Right lobe of liver (tissue), 6 donors: ENCODE data around the gene TRMT10A. TPM values are rescaled to one million over a fixed set of nuclear protein-coding genes. Genes with fewer than 3 reads are reported as not detected.

Source experiments
- ATAC-seq, 4 donors: fragments of 200-7000 bp; cut with Tn5 transposase; one replicate each; pipeline ENCODE4 v1.9.1; 2020; ENCODE audit warnings: mild to moderate bottlenecking in 4 of 4, moderate library complexity in 4 of 4
- DNase-seq, 3 donors: peaks; one replicate each; pipeline ENCODE4 v3.0.0-alpha.2; 2020
- H3K27ac ChIP-seq, 3 donors: fragments of 200-600 bp; one replicate each; pipeline ENCODE4 v1.8.0; 2022
- H3K27me3 ChIP-seq, 2 donors: fragments of 200-600 bp; one replicate each; pipeline ENCODE4 v1.8.0; 2022
- H3K36me3 ChIP-seq, 4 donors: fragments of 200-600 bp; sonication (generic) in 1 of 4; one replicate each; pipeline versions ENCODE4 v1.5.1 to v1.8.0; 2017 to 2022; ENCODE audit warnings: control low read depth in 1 of 4
- H3K4me1 ChIP-seq, 4 donors: fragments of 200-600 bp; sonication (generic) in 1 of 4; one replicate each; pipeline versions ENCODE4 v1.5.1 to v1.8.0; 2017 to 2022; ENCODE audit warnings: control low read depth in 1 of 4
- H3K4me3 ChIP-seq, 3 donors: fragments of 200-600 bp; one replicate each; pipeline ENCODE4 v1.8.0; 2022
- H3K9me3 ChIP-seq, 4 donors: fragments of 200-600 bp; sonication (generic) in 1 of 4; one replicate each; pipeline versions ENCODE4 v1.5.1 to v1.8.0; 2017 to 2022; ENCODE audit warnings: control low read depth in 1 of 4
- CTCF ChIP-seq, 4 donors: fragments of 200-600 bp in 3 of 4; fragments of 450-650 bp in 1 of 4; IDR thresholded peaks; one replicate each; pipeline versions ENCODE4 v1.5.1 to v1.8.0; 2016 to 2022; ENCODE audit warnings: antibody characterized with exemption in 4 of 4, mild to moderate bottlenecking in 2 of 4
- POLR2A ChIP-seq: fragments of 450-650 bp; IDR thresholded peaks from one replicate; pipeline ENCODE4 v1.6.1; 2017; ENCODE audit warnings: antibody characterized with exemption, mild to moderate bottlenecking
- WGBS: methylation state at CpG from one replicate; pipeline ENCODE4 v1.1.6; 2018; ENCODE audit warnings: low coverage, low lambda C conversion rate; ENCODE audit not compliant: insufficient coverage; ENCODE audit errors: missing lambda C conversion rate; 5-methylcytosine and 5-hydroxymethylcytosine counted together
- intact Hi-C, 2 donors: fragments of 100-400 bp; cut with DNase I; formaldehyde crosslinking; loops; one replicate each; pipeline versions ENCODE4 v1.11.2 to v1.14.1; 2022
- total RNA-seq, 6 experiments: library from RNA; depleted of rRNA in 2 of 6; stranded (reverse); fragments of >200 nt in 2 of 6; fragmentation: NEBNext Ultra II Directional in 3 of 6; extraction: Animal tissue kit (Norgen Biotek cat#: 25700) in 3 of 6; gene quantifications; one replicate each; pipeline versions ENCODE4 v1.1.0 to v1.2.4, GENCODE V29; 2016 to 2023
- donor health status: DM: no; HTN: yes; CAD: no.
- donor health status: DM: no; HTN: no; CAD: no.
- donor health status: DM: no; HTN: no; CAD: no.
- donor health status: DM: no; HTN: yes; CAD: no.
- donor health status: DM: no; HTN: yes; CAD: no.

Gene TRMT10A
- total RNA-seq, 6 experiments from 2014 or later = 3.5 to 6.5 (median 4.0) TPM

GRCh38 chr4:99571883-99572282 lies 8.0 kb upstream of the TRMT10A start:
- ATAC-seq = no peak
- Histone ChIP-seq H3K4me3 (peak overlapping the region in 2 of 3 donors; percentile 6 to 22), H3K4me1 (peaks cover 0 to 27% (median 5%) of the 10 kb centered on the region in 4 donors), H3K36me3 (no peaks in the 10 kb centered on the region), H3K9me3 (no peaks in the 10 kb centered on the region), H3K27ac (peak overlapping the region in 2 of 3 donors; percentile 75 to 77), H3K27me3 (no peaks in the 10 kb centered on the region)
- 15% methylated on average over 1 of the region's 1 CpG for WGBS
- intact Hi-C loops = no loop called here
- TF ChIP-seq POLR2A (no peak), CTCF (IDR thresholded peaks at IDR 0.05) (no peak)
- DNase-seq = no peak

- H3K27me3 ChIP-seq = no peaks in the 10 kb centered on the region
- ATAC-seq (no peak), DNase-seq (no peak)
- no peak overlapping the region for H3K27ac ChIP-seq
- H3K36me3 ChIP-seq = no peaks in the 10 kb centered on the region
- no peak overlapping the region for H3K4me3 ChIP-seq
- intact Hi-C loops = no loop called here
- no peaks in the 10 kb centered on the region for H3K9me3 ChIP-seq
- TF ChIP-seq CTCF (IDR thresholded peaks at IDR 0.05) (no peak), POLR2A (no peak)
- H3K4me1 ChIP-seq = peaks cover 0 to 8% (median 2%) of the 10 kb centered on the region in 4 donors
Measured at GRCh38 chr4:99564921-99565320, 1.1 kb upstream of the TRMT10A start.

DNA sequence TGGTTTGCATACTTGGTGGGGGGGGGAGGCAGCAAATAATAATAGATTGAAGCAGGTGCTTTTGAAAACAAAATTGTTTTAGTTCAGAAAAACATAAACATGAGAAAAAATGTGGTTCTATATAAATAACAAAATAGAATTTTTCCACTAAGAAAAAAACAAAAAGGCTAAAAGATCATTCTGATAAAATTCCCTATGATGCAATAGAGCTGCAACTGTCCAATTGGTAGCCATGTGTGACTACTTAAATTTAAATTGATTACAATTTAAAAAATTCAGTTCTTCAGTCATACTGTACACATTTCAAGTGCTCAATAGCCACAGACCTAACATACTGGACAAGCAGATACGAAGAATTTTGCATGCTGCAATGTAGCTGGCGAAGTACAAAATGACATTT lies 11.0 kb downstream of the TRMT10A start:
- no peak overlapping the region for H3K27ac ChIP-seq
- peaks cover 0 to 28% (median 1%) of the 10 kb centered on the region in 4 donors for H3K36me3 ChIP-seq
- no peaks in the 10 kb centered on the region for H3K4me1 ChIP-seq
- DNase-seq (no peak), ATAC-seq (no peak)
- intact Hi-C loops = no loop called here
- no peak overlapping the region for H3K4me3 ChIP-seq
- no peak for TF ChIP-seq CTCF (IDR thresholded peaks at IDR 0.05)
- no peak for TF ChIP-seq POLR2A
- H3K27me3 ChIP-seq = no peaks in the 10 kb centered on the region
- no peaks in the 10 kb centered on the region for H3K9me3 ChIP-seq
- 97% methylated on average over 2 of the region's 2 CpGs for WGBS

DNA sequence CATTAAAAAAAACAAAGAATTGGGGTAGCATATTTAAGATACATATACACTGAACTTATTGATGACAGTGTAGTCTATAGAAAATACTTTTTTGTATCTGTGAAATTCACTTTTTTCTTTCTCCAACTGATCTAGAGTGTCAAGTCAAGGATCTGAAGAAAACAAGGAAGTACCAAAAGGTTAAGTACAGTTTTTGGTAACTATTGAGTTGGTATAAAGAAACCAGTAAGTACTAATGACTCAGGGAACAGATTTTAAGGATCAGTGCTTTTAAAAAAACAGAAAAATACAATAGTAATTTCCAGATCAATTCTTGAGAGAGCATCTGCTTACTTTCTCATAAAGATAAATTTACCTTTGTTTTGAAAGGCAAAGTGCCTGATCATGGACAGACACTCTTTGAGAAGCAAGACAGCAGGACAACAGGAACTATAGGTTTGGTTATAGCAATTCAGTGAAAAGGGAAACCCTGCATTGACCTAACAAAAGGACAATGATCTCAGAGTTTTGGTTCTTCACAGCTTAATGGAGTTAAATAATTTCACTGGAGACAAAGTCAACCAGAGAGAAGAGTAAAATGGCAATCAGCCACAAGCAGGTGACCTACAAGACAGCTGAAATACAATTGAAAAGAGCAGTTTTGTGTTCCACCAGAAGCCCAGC lies 23.4 kb downstream of the TRMT10A start:
- TF ChIP-seq POLR2A = no peak
- TF ChIP-seq CTCF (IDR thresholded peaks at IDR 0.05) = no peak
- no peak overlapping the region for H3K4me3 ChIP-seq
- H3K27ac ChIP-seq = no peak overlapping the region
- no peaks in the 10 kb centered on the region for H3K9me3 ChIP-seq
- no peaks in the 10 kb centered on the region for H3K27me3 ChIP-seq
- intact Hi-C loops = no loop called here
- no peak for ATAC-seq
- peaks cover 0 to 8% (median 4%) of the 10 kb centered on the region in 4 donors for H3K4me1 ChIP-seq
- DNase-seq = no peak
- no peaks in the 10 kb centered on the region for H3K36me3 ChIP-seq

DNA sequence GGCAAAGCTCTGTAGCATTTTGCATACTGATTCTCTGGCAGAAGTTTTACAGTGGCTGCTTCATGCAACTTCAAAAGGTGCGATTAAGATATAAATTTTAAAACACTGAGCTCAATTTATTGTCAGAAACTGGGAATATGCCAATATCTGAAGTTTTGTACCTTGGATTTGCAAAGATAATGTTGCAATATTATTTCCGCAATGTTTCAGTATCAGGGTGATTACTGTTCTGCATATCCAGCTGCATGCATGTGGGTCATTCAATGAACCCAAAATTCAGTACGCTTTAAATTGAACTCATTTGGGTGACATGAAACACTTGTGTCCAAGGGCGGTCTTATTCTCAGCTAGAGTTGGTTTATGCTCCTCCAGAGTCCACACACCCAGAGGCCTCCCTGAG lies 26.2 kb downstream of the TRMT10A start:
- peak; percentile 31 to 75 (median 60) for ATAC-seq
- Histone ChIP-seq H3K27ac (no peak overlapping the region), H3K4me1 (peaks cover 0 to 8% (median 4%) of the 10 kb centered on the region in 4 donors), H3K36me3 (no peaks in the 10 kb centered on the region), H3K27me3 (no peaks in the 10 kb centered on the region), H3K4me3 (no peak overlapping the region), H3K9me3 (no peaks in the 10 kb centered on the region)
- no peak for DNase-seq
- intact Hi-C loops = no loop called here
- TF ChIP-seq CTCF (IDR thresholded peaks at IDR 0.05) (no peak), POLR2A (no peak)
- 41% methylated on average over 4 of the region's 4 CpGs for WGBS
